Muscle of leg (tissue), 11 donors: ENCODE measurements around the gene SEZ6L2. TPM values are rescaled to one million over a fixed set of nuclear protein-coding genes. Genes with fewer than 3 reads are reported as not detected.

Experiments
- DNase-seq: peaks from one replicate; pipeline ENCODE4 v3.0.0; 2013
- H3K27ac ChIP-seq: one replicate; pipeline ENCODE4 v1.5.1; 2013; ENCODE audit warnings: mild to moderate bottlenecking, low read length, control low read depth
- H3K27me3 ChIP-seq: one replicate; pipeline ENCODE4 v1.6.1; 2013; ENCODE audit warnings: low read length; ENCODE audit not compliant: control insufficient read depth, insufficient read depth
- H3K36me3 ChIP-seq: one replicate; pipeline ENCODE4 v1.6.1; 2013; ENCODE audit warnings: low read length; ENCODE audit not compliant: control insufficient read depth, insufficient read depth
- H3K4me1 ChIP-seq: one replicate; pipeline ENCODE4 v1.6.1; 2013; ENCODE audit warnings: low read length; ENCODE audit not compliant: control insufficient read depth, insufficient read depth
- H3K4me3 ChIP-seq: one replicate; pipeline ENCODE4 v1.5.1; 2013; ENCODE audit warnings: low read length, control low read depth
- H3K9me3 ChIP-seq: replicated peaks from 2 replicates; pipeline ENCODE4 v1.6.1; 2013; ENCODE audit warnings: low read depth, low read length; ENCODE audit not compliant: control insufficient read depth
- WGBS: methylation state at CpG from one replicate; pipeline ENCODE4 v1.1.5; 2013; ENCODE audit warnings: missing lambda C conversion rate; ENCODE audit not compliant: insufficient coverage; 5-methylcytosine and 5-hydroxymethylcytosine counted together
- polyA plus RNA-seq, 8 donors: library from polyadenylated mRNA; unstranded; fragments of 120-200 nt; gene quantifications; one replicate each; pipeline versions ENCODE4 v1.2.1 to v1.2.3, GENCODE V29; 2013; ENCODE audit warnings: inconsistent platforms in 1 of 8, low replicate concordance in 1 of 8; ENCODE audit not compliant: insufficient read length in 8 of 8, insufficient read depth in 1 of 8
- total RNA-seq: library from RNA; stranded (reverse); fragments of 120-200 nt; gene quantifications from one replicate; pipeline ENCODE4 v1.2.4, GENCODE V29; 2013

Gene SEZ6L2
- total and polyA plus RNA-seq, 9 donors = 1.1 to 8.4 (median 2.9) TPM

- H3K9me3 ChIP-seq = no peaks in the 10 kb centered on the region
- peaks cover 28% of the 10 kb centered on the region for H3K36me3 ChIP-seq
- no peak for DNase-seq
- 78% methylated on average over 5 of the region's 10 CpGs for WGBS
- H3K4me1 ChIP-seq = peaks cover 10% of the 10 kb centered on the region
- H3K4me3 ChIP-seq = no peak overlapping the region
- H3K27ac ChIP-seq = no peak overlapping the region
- no peaks in the 10 kb centered on the region for H3K27me3 ChIP-seq
These were observed 41.1 kb downstream of the SEZ6L2 start for GRCh38 chr16:29858149-29858849.

DNA sequence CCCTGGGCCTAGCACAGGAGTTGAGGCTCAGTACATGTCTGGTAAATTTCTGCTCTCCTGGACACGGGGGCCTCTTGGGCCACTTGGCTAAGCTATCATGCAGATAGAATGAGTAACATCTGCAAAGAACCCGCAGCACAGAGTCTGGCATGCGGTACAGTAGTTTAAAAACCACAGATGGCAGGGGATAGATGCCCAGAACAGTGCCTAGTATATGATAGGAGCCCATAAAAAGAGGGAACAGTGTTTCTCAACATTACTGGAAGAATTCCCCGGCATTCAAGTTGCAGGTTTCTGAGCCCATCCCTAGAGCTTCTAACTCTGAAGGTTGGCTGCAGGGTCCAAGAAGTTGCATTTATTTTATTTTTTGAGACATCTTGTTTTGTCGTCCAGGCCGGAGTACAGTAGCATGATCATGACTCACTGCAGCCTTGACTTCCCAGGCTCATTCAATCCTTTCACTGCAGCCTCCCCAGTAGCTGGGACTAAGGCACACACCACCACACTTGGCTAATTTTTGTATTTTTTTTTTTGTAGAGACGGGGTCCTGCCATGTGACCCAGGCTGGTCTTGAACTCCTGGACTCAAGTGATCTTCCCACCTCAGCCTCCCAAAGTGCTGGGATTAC lies 42.1 kb downstream of the SEZ6L2 start:
- H3K27ac ChIP-seq = no peak overlapping the region
- 80% methylated on average over 2 of the region's 7 CpGs for WGBS
- no peak for DNase-seq
- H3K9me3 ChIP-seq = no peaks in the 10 kb centered on the region
- H3K27me3 ChIP-seq = no peaks in the 10 kb centered on the region
- H3K36me3 ChIP-seq = peaks cover 28% of the 10 kb centered on the region
- no peak overlapping the region for H3K4me3 ChIP-seq
- peaks cover 7% of the 10 kb centered on the region for H3K4me1 ChIP-seq

GRCh38 chr16:29854520-29855100 lies 44.7 kb downstream of the SEZ6L2 start:
- Histone ChIP-seq H3K4me3 (no peak overlapping the region), H3K27ac (no peak overlapping the region), H3K27me3 (no peaks in the 10 kb centered on the region), H3K36me3 (peaks cover 12% of the 10 kb centered on the region), H3K9me3 (no peaks in the 10 kb centered on the region), H3K4me1 (peaks cover 2% of the 10 kb centered on the region)
- DNase-seq = no peak
- 84% methylated on average over 3 of the region's 5 CpGs for WGBS

GRCh38 chr16:29852654-29853053 lies 46.7 kb downstream of the SEZ6L2 start:
- peak overlapping the region; percentile 32 for H3K27ac ChIP-seq
- H3K27me3 ChIP-seq = no peaks in the 10 kb centered on the region
- H3K9me3 ChIP-seq = no peaks in the 10 kb centered on the region
- no peak overlapping the region for H3K4me3 ChIP-seq
- WGBS = no CpG with 5 or more reads among the region's 7 CpGs
- peaks cover 2% of the 10 kb centered on the region for H3K4me1 ChIP-seq
- DNase-seq = peak; percentile 87
- H3K36me3 ChIP-seq = peaks cover 2% of the 10 kb centered on the region

- no peaks in the 10 kb centered on the region for H3K27me3 ChIP-seq
- no peak overlapping the region for H3K27ac ChIP-seq
- H3K4me3 ChIP-seq = no peak overlapping the region
- peaks cover 9% of the 10 kb centered on the region for H3K36me3 ChIP-seq
- H3K9me3 ChIP-seq = no peaks in the 10 kb centered on the region
- WGBS = no CpG with 5 or more reads among the region's 3 CpGs
- H3K4me1 ChIP-seq = no peaks in the 10 kb centered on the region
- DNase-seq = no peak
These were observed 48.4 kb downstream of the SEZ6L2 start for GRCh38 chr16:29850998-29851397.

DNA sequence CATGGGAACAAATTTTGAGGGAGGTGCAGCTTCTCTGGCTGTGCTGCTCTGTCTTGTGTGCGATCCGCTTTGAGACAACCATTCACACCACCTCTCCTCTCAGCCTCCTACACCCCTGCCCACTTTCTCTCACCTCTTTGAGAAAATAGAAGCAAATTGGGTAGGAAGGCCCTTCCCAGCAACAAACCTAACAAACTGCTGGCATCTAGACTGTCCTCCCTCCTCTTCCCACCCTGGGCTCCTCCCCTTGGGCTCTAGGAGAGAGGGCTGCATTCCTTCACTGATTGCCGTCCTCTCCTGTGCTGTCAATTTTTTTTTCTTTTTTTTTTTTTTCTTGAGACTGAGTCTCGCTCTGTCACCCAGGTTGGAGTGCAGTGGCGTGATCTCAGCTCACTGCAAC lies 49.8 kb downstream of the SEZ6L2 start:
- Histone ChIP-seq H3K4me3 (no peak overlapping the region), H3K4me1 (no peaks in the 10 kb centered on the region), H3K27me3 (no peaks in the 10 kb centered on the region), H3K36me3 (peaks cover 21% of the 10 kb centered on the region), H3K9me3 (no peaks in the 10 kb centered on the region), H3K27ac (no peak overlapping the region)
- 17% methylated on average over 1 of the region's 5 CpGs for WGBS
- no peak for DNase-seq

- Histone ChIP-seq H3K27me3 (no peaks in the 10 kb centered on the region), H3K27ac (no peak overlapping the region), H3K36me3 (peaks cover 23% of the 10 kb centered on the region), H3K4me1 (no peaks in the 10 kb centered on the region), H3K4me3 (no peak overlapping the region), H3K9me3 (no peaks in the 10 kb centered on the region)
- peak; percentile 55 for DNase-seq
- 26% methylated on average over 8 of the region's 15 CpGs for WGBS
These were observed 50.7 kb downstream of the SEZ6L2 start for GRCh38 chr16:29848420-29849297.

GRCh38 chr16:29845656-29846055 lies 53.7 kb downstream of the SEZ6L2 start:
- Histone ChIP-seq H3K9me3 (no peaks in the 10 kb centered on the region), H3K27me3 (no peaks in the 10 kb centered on the region), H3K36me3 (peaks cover 27% of the 10 kb centered on the region), H3K4me3 (no peak overlapping the region), H3K4me1 (no peaks in the 10 kb centered on the region), H3K27ac (no peak overlapping the region)
- WGBS = 91% methylated on average over 18 of the region's 18 CpGs
- DNase-seq = no peak

- Histone ChIP-seq H3K27ac (no peak overlapping the region), H3K9me3 (no peaks in the 10 kb centered on the region), H3K27me3 (no peaks in the 10 kb centered on the region), H3K4me1 (no peaks in the 10 kb centered on the region), H3K4me3 (no peak overlapping the region), H3K36me3 (peaks cover 27% of the 10 kb centered on the region)
- 79% methylated on average over 18 of the region's 28 CpGs for WGBS
- DNase-seq = no peak
These were observed 54.6 kb downstream of the SEZ6L2 start for GRCh38 chr16:29844575-29845331.
